Liver (tissue), 9 donors: Measurements from ENCODE around the gene OGT. TPM values are rescaled to one million over a fixed set of nuclear protein-coding genes. Genes with fewer than 3 reads are reported as not detected.

ENCODE experiments used
- DNase-seq: peaks from one replicate; pipeline ENCODE4 v3.0.0-alpha.2; 2017; ENCODE audit warnings: low spot score
- H3K27ac ChIP-seq, 2 donors: one replicate each; pipeline ENCODE4 v1.7.0; 2013; ENCODE audit warnings: inconsistent platforms in 2 of 2, low read length in 2 of 2, control low read depth in 1 of 2, low read depth in 1 of 2, mild to moderate bottlenecking in 1 of 2
- H3K27me3 ChIP-seq, 4 donors: one replicate each; pipeline versions ENCODE4 v1.6.1 to v1.7.0; 2013; ENCODE audit warnings: low read length in 3 of 4, inconsistent platforms in 1 of 4, mild to moderate bottlenecking in 1 of 4, moderate library complexity in 1 of 4; ENCODE audit not compliant: control insufficient read depth in 4 of 4, insufficient read depth in 4 of 4
- H3K36me3 ChIP-seq, 4 donors: one replicate each; pipeline versions ENCODE4 v1.6.1 to v1.7.0; 2013; ENCODE audit warnings: low read length in 3 of 4, mild to moderate bottlenecking in 3 of 4, low read depth in 1 of 4, moderate library complexity in 1 of 4; ENCODE audit not compliant: control insufficient read depth in 4 of 4, insufficient read depth in 3 of 4
- H3K4me1 ChIP-seq, 4 donors: one replicate each; pipeline versions ENCODE4 v1.6.1 to v1.7.0; 2013; ENCODE audit warnings: low read length in 3 of 4, mild to moderate bottlenecking in 3 of 4, moderate library complexity in 1 of 4; ENCODE audit not compliant: control insufficient read depth in 4 of 4, insufficient read depth in 4 of 4
- H3K4me3 ChIP-seq, 3 donors: one replicate each; pipeline versions ENCODE4 v1.6.1 to v1.7.0; 2013; ENCODE audit warnings: low read length in 3 of 3, control low read depth in 1 of 3, low read depth in 1 of 3, mild to moderate bottlenecking in 1 of 3
- H3K9ac ChIP-seq, 2 donors: one replicate each; pipeline ENCODE4 v1.7.0; 2013; ENCODE audit warnings: low read length in 2 of 2, mild to moderate bottlenecking in 2 of 2, moderate library complexity in 2 of 2, control low read depth in 1 of 2, low read depth in 1 of 2
- H3K9me3 ChIP-seq, 4 donors: one replicate each; pipeline versions ENCODE4 v1.6.1 to v1.7.0; 2013; ENCODE audit warnings: low read length in 3 of 4; ENCODE audit not compliant: control insufficient read depth in 4 of 4
- ATF3 ChIP-seq: IDR thresholded peaks from 2 replicates; pipeline ENCODE4 v1.6.1; 2016; ENCODE audit warnings: antibody characterized with exemption
- FOXA1 ChIP-seq: IDR thresholded peaks from 2 replicates; pipeline ENCODE4 v1.6.1; 2016; ENCODE audit warnings: antibody characterized with exemption
- FOXA2 ChIP-seq: IDR thresholded peaks from 2 replicates; pipeline ENCODE4 v1.6.1; 2016; ENCODE audit warnings: antibody characterized with exemption
- GABPA ChIP-seq, 2 donors: IDR thresholded peaks in 1 of 2; conservative IDR thresholded peaks in 1 of 2; 2 replicates each; pipeline ENCODE4 v1.6.1; 2016; ENCODE audit warnings: antibody characterized with exemption in 2 of 2, mild to moderate bottlenecking in 1 of 2, moderate library complexity in 1 of 2
- HNF4A ChIP-seq, 2 donors: conservative IDR thresholded peaks; 2 replicates each; pipeline ENCODE4 v1.6.1; 2016; ENCODE audit warnings: antibody characterized with exemption in 2 of 2, mild to moderate bottlenecking in 2 of 2
- HNF4G ChIP-seq: IDR thresholded peaks from 2 replicates; pipeline ENCODE4 v1.6.1; 2016; ENCODE audit warnings: antibody characterized with exemption
- RAD21 ChIP-seq, 2 donors: IDR thresholded peaks; 2 replicates each; pipeline ENCODE4 v1.6.1; 2016; ENCODE audit warnings: antibody characterized with exemption in 2 of 2, mild to moderate bottlenecking in 2 of 2
- REST ChIP-seq: IDR thresholded peaks from 2 replicates; pipeline ENCODE4 v1.6.1; 2016; ENCODE audit warnings: antibody characterized with exemption, mild to moderate bottlenecking
- RXRA ChIP-seq, 2 donors: IDR thresholded peaks; 2 replicates each; pipeline ENCODE4 v1.6.1; 2017 to 2018; ENCODE audit warnings: antibody characterized with exemption in 2 of 2, mild to moderate bottlenecking in 1 of 2
- SP1 ChIP-seq: IDR thresholded peaks from 2 replicates; pipeline ENCODE4 v1.6.1; 2018; ENCODE audit warnings: antibody characterized with exemption, mild to moderate bottlenecking
- TAF1 ChIP-seq: conservative IDR thresholded peaks from 2 replicates; pipeline ENCODE4 v1.6.1; 2016; ENCODE audit warnings: antibody characterized with exemption, mild to moderate bottlenecking
- YY1 ChIP-seq: IDR thresholded peaks from 2 replicates; pipeline ENCODE4 v1.6.1; 2016; ENCODE audit warnings: antibody characterized with exemption, mild to moderate bottlenecking
- WGBS: extraction: QIAGEN DNeasy Blood & Tissue Kit; methylation state at CpG from one replicate; pipeline ENCODE4 v1.1.7; 2013; 5-methylcytosine and 5-hydroxymethylcytosine counted together
- polyA plus RNA-seq, 2 donors: library from polyadenylated mRNA; stranded (reverse) in 1 of 2; unstranded in 1 of 2; fragments of 200-250 nt in 1 of 2; fragments of >200 nt in 1 of 2; fragmentation: Nextera tagmentation in 1 of 2; extraction: Ambion mirVana in 1 of 2; gene quantifications; one replicate each; pipeline versions ENCODE4 v1.2.1 to v1.2.3, GENCODE V29; 2013 to 2015
- total RNA-seq, 2 donors: library from RNA; depleted of rRNA; stranded (reverse); fragments of >200 nt; gene quantifications; one replicate each; pipeline ENCODE4 v1.2.3, GENCODE V29; 2014
- TF ChIP-seq, protein P1 (sequence below): fragments of 150-350 bp; IDR thresholded peaks from 2 replicates; pipeline ENCODE4 v1.5.1; 2017; ENCODE audit warnings: improper control_type of control experiment, low read depth, low read length; ENCODE audit not compliant: missing input control
- donor health status: healthy.
- donor health status: healthy.
- donor health status: healthy.
- donor health status: healthy.
- donor health status: healthy.

OGT gene
- total and polyA plus RNA-seq, 4 donors, result 10.8 to 72.7 (median 47.3) TPM

- peaks cover 0 to 5% (median 0%) of the 10 kb centered on the region in 4 donors for H3K4me1 ChIP-seq
- no peak overlapping the region for H3K4me3 ChIP-seq
- H3K27me3 ChIP-seq, result peaks cover 0 to 2% (median 0%) of the 10 kb centered on the region in 4 donors
- no peak overlapping the region for H3K9ac ChIP-seq
- no peaks in the 10 kb centered on the region for H3K9me3 ChIP-seq
- H3K27ac ChIP-seq, result no peak overlapping the region
- TF ChIP-seq FOXA2, result peak; percentile 35
- no peak for TF ChIP-seq HNF4G
- no peak for TF ChIP-seq REST
- peak; percentile 14 for TF ChIP-seq SP1
- TF ChIP-seq RXRA (IDR thresholded peaks at IDR 0.05), result peak in 1 of 2 donors; percentile 17
- DNase-seq, result no peak
- H3K36me3 ChIP-seq, result no peaks in the 10 kb centered on the region
Measured at GRCh38 chrX:71487814-71488213, 45.1 kb upstream of the OGT start.

DNA sequence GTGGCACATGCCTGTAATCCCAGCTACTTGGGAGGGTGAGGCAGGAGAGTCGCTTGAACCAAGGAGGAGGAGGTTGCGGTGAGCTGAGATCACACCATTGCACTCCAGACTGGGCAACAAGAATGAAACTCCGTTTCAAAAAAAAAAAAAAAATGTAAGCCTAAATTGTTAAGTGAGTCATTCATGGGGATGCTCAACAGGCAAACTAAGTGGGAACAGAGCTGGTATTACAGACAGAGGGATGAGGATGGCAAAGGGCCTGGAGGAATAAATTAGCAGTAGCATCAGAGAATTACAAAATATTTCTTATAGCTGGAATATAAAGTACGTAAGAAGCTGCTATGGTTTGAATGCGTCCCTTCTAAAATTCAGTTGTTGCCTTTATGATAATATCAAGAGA is 43.4 kb upstream of the OGT start:
- DNase-seq, result no peak
- H3K9me3 ChIP-seq, result no peaks in the 10 kb centered on the region
- no peak overlapping the region for H3K4me3 ChIP-seq
- H3K27ac ChIP-seq, result no peak overlapping the region
- H3K36me3 ChIP-seq, result no peaks in the 10 kb centered on the region
- WGBS, result 97% methylated on average over 5 of the region's 5 CpGs
- TF ChIP-seq HNF4G, result no peak
- no peak for TF ChIP-seq RAD21 (IDR thresholded peaks at IDR 0.05)
- no peak for TF ChIP-seq HNF4A (conservative IDR thresholded peaks at IDR 0.05)
- TF ChIP-seq FOXA1, result no peak
- TF ChIP-seq RXRA (IDR thresholded peaks at IDR 0.05), result no peak
- TF ChIP-seq, protein P1, sequence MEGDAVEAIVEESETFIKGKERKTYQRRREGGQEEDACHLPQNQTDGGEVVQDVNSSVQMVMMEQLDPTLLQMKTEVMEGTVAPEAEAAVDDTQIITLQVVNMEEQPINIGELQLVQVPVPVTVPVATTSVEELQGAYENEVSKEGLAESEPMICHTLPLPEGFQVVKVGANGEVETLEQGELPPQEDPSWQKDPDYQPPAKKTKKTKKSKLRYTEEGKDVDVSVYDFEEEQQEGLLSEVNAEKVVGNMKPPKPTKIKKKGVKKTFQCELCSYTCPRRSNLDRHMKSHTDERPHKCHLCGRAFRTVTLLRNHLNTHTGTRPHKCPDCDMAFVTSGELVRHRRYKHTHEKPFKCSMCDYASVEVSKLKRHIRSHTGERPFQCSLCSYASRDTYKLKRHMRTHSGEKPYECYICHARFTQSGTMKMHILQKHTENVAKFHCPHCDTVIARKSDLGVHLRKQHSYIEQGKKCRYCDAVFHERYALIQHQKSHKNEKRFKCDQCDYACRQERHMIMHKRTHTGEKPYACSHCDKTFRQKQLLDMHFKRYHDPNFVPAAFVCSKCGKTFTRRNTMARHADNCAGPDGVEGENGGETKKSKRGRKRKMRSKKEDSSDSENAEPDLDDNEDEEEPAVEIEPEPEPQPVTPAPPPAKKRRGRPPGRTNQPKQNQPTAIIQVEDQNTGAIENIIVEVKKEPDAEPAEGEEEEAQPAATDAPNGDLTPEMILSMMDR, result no peak
- no peak for TF ChIP-seq YY1
- no peak for TF ChIP-seq TAF1
- no peak for TF ChIP-seq GABPA (IDR thresholded peaks at IDR 0.05 in 1 of 2, conservative IDR thresholded peaks at IDR 0.05 in 1 of 2)
- no peak for TF ChIP-seq SP1
- TF ChIP-seq ATF3, result no peak
- peaks cover 0 to 2% (median 0%) of the 10 kb centered on the region in 4 donors for H3K27me3 ChIP-seq
- peaks cover 0 to 5% (median 0%) of the 10 kb centered on the region in 4 donors for H3K4me1 ChIP-seq
- no peak overlapping the region for H3K9ac ChIP-seq
